MG63 (cell line): ENCODE results near the gene WSCD2. TPM values are rescaled to one million over a fixed set of nuclear protein-coding genes. Genes with fewer than 3 reads are reported as not detected.

Source experiments
- DNase-seq: peaks from one replicate; pipeline ENCODE4 v3.0.0-alpha.2; 2020
- H3K27me3 ChIP-seq: fragments of 250-450 bp; sonication (Bioruptor Pico); 2 replicates; pipeline ENCODE4 v1.5.1; 2020; ENCODE audit warnings: mild to moderate bottlenecking, moderate library complexity
- H3K36me3 ChIP-seq: fragments of 250-450 bp; sonication (Bioruptor Pico); 2 replicates; pipeline ENCODE4 v1.5.1; 2020; ENCODE audit warnings: mild to moderate bottlenecking, moderate library complexity
- H3K4me3 ChIP-seq: fragments of 250-450 bp; sonication (Bioruptor Pico); 2 replicates; pipeline ENCODE4 v1.5.1; 2020; ENCODE audit warnings: mild to moderate bottlenecking, moderate library complexity
- H3K9me3 ChIP-seq: fragments of 250-450 bp; sonication (Bioruptor Pico); 2 replicates; pipeline ENCODE4 v1.5.1; 2020; ENCODE audit warnings: mild to moderate bottlenecking, moderate library complexity
- total RNA-seq: library from RNA; depleted of rRNA; stranded (reverse); fragments of >200 nt; shearing (Covaris generic); gene quantifications from 2 replicates; pipeline ENCODE4 v1.2.3, GENCODE V29; 2014; ENCODE audit warnings: low replicate concordance

The WSCD2 gene
- total RNA-seq, 1 experiment from 2014 or later: not detected

GRCh38 chr12:108102363-108102762, 26.7 kb upstream of the WSCD2 start:
- H3K27me3 ChIP-seq: no peaks in the 10 kb centered on the region
- DNase-seq: no peak
- no peaks in the 10 kb centered on the region for H3K36me3 ChIP-seq
- H3K9me3 ChIP-seq: no peaks in the 10 kb centered on the region
- H3K4me3 ChIP-seq: no peak overlapping the region

GRCh38 chr12:108103087-108103486, 26.0 kb upstream of the WSCD2 start:
- no peaks in the 10 kb centered on the region for H3K36me3 ChIP-seq
- DNase-seq: no peak
- no peaks in the 10 kb centered on the region for H3K27me3 ChIP-seq
- H3K9me3 ChIP-seq: no peaks in the 10 kb centered on the region
- H3K4me3 ChIP-seq: no peak overlapping the region

- H3K36me3 ChIP-seq: no peaks in the 10 kb centered on the region
- no peak for DNase-seq
- H3K4me3 ChIP-seq: no peak overlapping the region
Observed at GRCh38 chr12:108103517-108103916, 25.6 kb upstream of the WSCD2 start.

GRCh38 chr12:108104657-108105056, 24.4 kb upstream of the WSCD2 start:
- Histone ChIP-seq H3K36me3 (no peaks in the 10 kb centered on the region), H3K9me3 (no peaks in the 10 kb centered on the region), H3K4me3 (no peak overlapping the region), H3K27me3 (no peaks in the 10 kb centered on the region)
- no peak for DNase-seq

More at GRCh38 chr12:108103517-108103916, 25.6 kb upstream of the WSCD2 start:
- Histone ChIP-seq H3K27me3 (no peaks in the 10 kb centered on the region), H3K9me3 (no peaks in the 10 kb centered on the region)

- H3K4me3 ChIP-seq: no peak overlapping the region
Observed at GRCh38 chr12:108106599-108106998, 22.5 kb upstream of the WSCD2 start.

GRCh38 chr12:108107293-108107692, 21.8 kb upstream of the WSCD2 start:
- Histone ChIP-seq H3K36me3 (no peaks in the 10 kb centered on the region), H3K9me3 (no peaks in the 10 kb centered on the region), H3K4me3 (no peak overlapping the region), H3K27me3 (no peaks in the 10 kb centered on the region)
- DNase-seq: no peak

More at GRCh38 chr12:108106599-108106998, 22.5 kb upstream of the WSCD2 start:
- no peaks in the 10 kb centered on the region for H3K9me3 ChIP-seq
- DNase-seq: no peak
- no peaks in the 10 kb centered on the region for H3K27me3 ChIP-seq
- H3K36me3 ChIP-seq: no peaks in the 10 kb centered on the region

GRCh38 chr12:108109504-108109903, 19.6 kb upstream of the WSCD2 start:
- Histone ChIP-seq H3K4me3 (no peak overlapping the region), H3K9me3 (no peaks in the 10 kb centered on the region), H3K36me3 (no peaks in the 10 kb centered on the region), H3K27me3 (no peaks in the 10 kb centered on the region)
- DNase-seq: no peak

- DNase-seq: no peak
- Histone ChIP-seq H3K27me3 (no peaks in the 10 kb centered on the region), H3K9me3 (no peaks in the 10 kb centered on the region), H3K4me3 (no peak overlapping the region), H3K36me3 (no peaks in the 10 kb centered on the region)
Observed at GRCh38 chr12:108109954-108110353, 19.1 kb upstream of the WSCD2 start.

- Histone ChIP-seq H3K27me3 (no peaks in the 10 kb centered on the region), H3K4me3 (no peak overlapping the region), H3K9me3 (no peaks in the 10 kb centered on the region), H3K36me3 (no peaks in the 10 kb centered on the region)
- no peak for DNase-seq
Observed at GRCh38 chr12:108110844-108111243, 18.2 kb upstream of the WSCD2 start.

GRCh38 chr12:108112832-108113556, 16.1 kb upstream of the WSCD2 start:
- Histone ChIP-seq H3K27me3 (peaks cover 7% of the 10 kb centered on the region; the same call in 1 of the 2 replicates), H3K36me3 (no peaks in the 10 kb centered on the region), H3K4me3 (no peak overlapping the region), H3K9me3 (no peaks in the 10 kb centered on the region)
- DNase-seq: no peak

- no peak overlapping the region for H3K4me3 ChIP-seq
- DNase-seq: no peak
Observed at GRCh38 chr12:108115123-108116121, 13.7 kb upstream of the WSCD2 start.

GRCh38 chr12:108116254-108116653, 12.8 kb upstream of the WSCD2 start:
- Histone ChIP-seq H3K27me3 (peaks cover 7% of the 10 kb centered on the region; the same call in 1 of the 2 replicates), H3K9me3 (no peaks in the 10 kb centered on the region), H3K4me3 (no peak overlapping the region), H3K36me3 (no peaks in the 10 kb centered on the region)
- DNase-seq: no peak

More at GRCh38 chr12:108115123-108116121, 13.7 kb upstream of the WSCD2 start:
- H3K9me3 ChIP-seq: no peaks in the 10 kb centered on the region
- no peaks in the 10 kb centered on the region for H3K36me3 ChIP-seq
- H3K27me3 ChIP-seq: peaks cover 7% of the 10 kb centered on the region; the same call in 1 of the 2 replicates

- no peak for DNase-seq
- Histone ChIP-seq H3K9me3 (no peaks in the 10 kb centered on the region), H3K4me3 (no peak overlapping the region), H3K27me3 (peaks cover 7% of the 10 kb centered on the region; the same call in 1 of the 2 replicates), H3K36me3 (no peaks in the 10 kb centered on the region)
Observed at GRCh38 chr12:108116699-108117098, 12.4 kb upstream of the WSCD2 start.

GRCh38 chr12:108117163-108117849, 11.8 kb upstream of the WSCD2 start:
- no peaks in the 10 kb centered on the region for H3K36me3 ChIP-seq
- DNase-seq: no peak
- H3K4me3 ChIP-seq: no peak overlapping the region
- H3K9me3 ChIP-seq: no peaks in the 10 kb centered on the region
- H3K27me3 ChIP-seq: peaks cover 7% of the 10 kb centered on the region; the same call in 1 of the 2 replicates

- no peak overlapping the region for H3K4me3 ChIP-seq
- DNase-seq: no peak
- H3K27me3 ChIP-seq: peaks cover 7% of the 10 kb centered on the region; the same call in 1 of the 2 replicates
- H3K36me3 ChIP-seq: no peaks in the 10 kb centered on the region
- H3K9me3 ChIP-seq: no peaks in the 10 kb centered on the region
Observed at GRCh38 chr12:108117902-108118301, 11.2 kb upstream of the WSCD2 start.

GRCh38 chr12:108119126-108119973, 9.7 kb upstream of the WSCD2 start:
- peaks cover 7% of the 10 kb centered on the region; the same call in 1 of the 2 replicates for H3K27me3 ChIP-seq
- H3K36me3 ChIP-seq: no peaks in the 10 kb centered on the region
- H3K9me3 ChIP-seq: no peaks in the 10 kb centered on the region
- DNase-seq: no peak
- no peak overlapping the region for H3K4me3 ChIP-seq
